ACC112 (cell line): Measurements from ENCODE around the gene CCDC78.

Source experiments
- H2AFZ ChIP-seq: fragments of 200-600 bp; sonication (generic); one replicate; pipeline ENCODE4 v1.6.0; 2017; ENCODE audit warnings: antibody characterized with exemption, low read length; ENCODE audit not compliant: unreplicated experiment
- H3K27ac ChIP-seq: fragments of 200-600 bp; sonication (generic); 2 replicates; pipeline ENCODE4 v1.5.1; 2014; ENCODE audit warnings: low read depth, mild to moderate bottlenecking, antibody characterized with exemption, low read length, moderate library complexity
- H3K27me3 ChIP-seq: fragments of 200-600 bp; sonication (generic); 2 replicates; pipeline ENCODE4 v1.6.1; 2014; ENCODE audit warnings: mild to moderate bottlenecking, antibody characterized with exemption, low read length, moderate library complexity, mixed read lengths; ENCODE audit not compliant: insufficient read depth
- H3K36me3 ChIP-seq: fragments of 200-600 bp; sonication (generic); 2 replicates; pipeline ENCODE4 v1.6.1; 2016; ENCODE audit warnings: mild to moderate bottlenecking, antibody characterized with exemption, low read length, moderate library complexity, mixed read lengths; ENCODE audit not compliant: insufficient read depth
- H3K4me1 ChIP-seq: fragments of 200-600 bp; sonication (generic); one replicate; pipeline ENCODE4 v1.6.1; 2016; ENCODE audit warnings: low read length, mixed read lengths; ENCODE audit not compliant: insufficient read depth, unreplicated experiment, control insufficient read depth
- H3K4me3 ChIP-seq: fragments of 200-600 bp; sonication (generic); 2 replicates; pipeline ENCODE4 v1.5.1; 2014; ENCODE audit warnings: mild to moderate bottlenecking, low read depth, low read length
- H3K79me2 ChIP-seq: fragments of 200-600 bp; sonication (generic); one replicate; pipeline ENCODE4 v1.6.0; 2016; ENCODE audit warnings: low read length; ENCODE audit not compliant: control insufficient read depth, unreplicated experiment, insufficient read depth

Gene CCDC78

GRCh38 chr16:726438-727290 is at the start of gene CCDC78, which contains the start of gene HAGHL:
Gene CCDC78, minus strand, starts transcription at chr16:726443. Its CDS starts 76 bp downstream, at chr16:726367.
Gene HAGHL, plus strand, starts transcription at chr16:727106. Its CDS starts 404 bp downstream, at chr16:727510.
- no peaks in the 10 kb centered on the region for H3K27me3 ChIP-seq
- no peak within 1 kb of the TSS for H3K27ac ChIP-seq
- peaks cover 5% of the 10 kb centered on the region for H3K4me1 ChIP-seq
- peak within 1 kb of the TSS; percentile 22 for H2AFZ ChIP-seq
- H3K36me3 ChIP-seq = no peaks in the 10 kb centered on the region
- peak within 1 kb of the TSS; percentile 83 for H3K4me3 ChIP-seq
- no peaks in the 10 kb centered on the region for H3K79me2 ChIP-seq

GRCh38 chr16:775236-775796 is 49.1 kb upstream of the CCDC78 start:
- Histone ChIP-seq H3K79me2 (no peaks in the 10 kb centered on the region), H3K4me1 (no peaks in the 10 kb centered on the region), H3K27me3 (no peaks in the 10 kb centered on the region), H3K27ac (no peak overlapping the region), H2AFZ (no peak overlapping the region), H3K4me3 (no peak overlapping the region), H3K36me3 (no peaks in the 10 kb centered on the region)

GRCh38 chr16:774086-775001 is 48.1 kb upstream of the CCDC78 start:
- Histone ChIP-seq H3K27ac (no peak overlapping the region), H3K4me3 (no peak overlapping the region), H3K27me3 (no peaks in the 10 kb centered on the region), H3K4me1 (no peaks in the 10 kb centered on the region), H3K36me3 (no peaks in the 10 kb centered on the region), H2AFZ (no peak overlapping the region), H3K79me2 (no peaks in the 10 kb centered on the region)

GRCh38 chr16:772959-773358 is 46.7 kb upstream of the CCDC78 start:
- Histone ChIP-seq H3K4me3 (no peak overlapping the region), H2AFZ (no peak overlapping the region), H3K27ac (no peak overlapping the region), H3K36me3 (no peaks in the 10 kb centered on the region), H3K79me2 (no peaks in the 10 kb centered on the region), H3K4me1 (no peaks in the 10 kb centered on the region), H3K27me3 (no peaks in the 10 kb centered on the region)

GRCh38 chr16:770411-770810 is 44.2 kb upstream of the CCDC78 start:
- H3K36me3 ChIP-seq = no peaks in the 10 kb centered on the region
- H3K27ac ChIP-seq = no peak overlapping the region
- H2AFZ ChIP-seq = no peak overlapping the region
- H3K4me1 ChIP-seq = no peaks in the 10 kb centered on the region
- H3K27me3 ChIP-seq = no peaks in the 10 kb centered on the region
- no peak overlapping the region for H3K4me3 ChIP-seq
- H3K79me2 ChIP-seq = no peaks in the 10 kb centered on the region

- Histone ChIP-seq H3K27me3 (no peaks in the 10 kb centered on the region), H3K4me1 (no peaks in the 10 kb centered on the region), H2AFZ (no peak overlapping the region), H3K27ac (no peak overlapping the region), H3K79me2 (no peaks in the 10 kb centered on the region), H3K36me3 (no peaks in the 10 kb centered on the region), H3K4me3 (no peak overlapping the region)
Observed at GRCh38 chr16:769934-770333, 43.7 kb upstream of the CCDC78 start.

- H3K4me1 ChIP-seq = no peaks in the 10 kb centered on the region
- no peaks in the 10 kb centered on the region for H3K79me2 ChIP-seq
- no peak overlapping the region for H3K27ac ChIP-seq
- H2AFZ ChIP-seq = no peak overlapping the region
- no peaks in the 10 kb centered on the region for H3K36me3 ChIP-seq
- no peak overlapping the region for H3K4me3 ChIP-seq
- no peaks in the 10 kb centered on the region for H3K27me3 ChIP-seq
Observed at GRCh38 chr16:769184-769784, 43.0 kb upstream of the CCDC78 start.

- Histone ChIP-seq H3K4me1 (no peaks in the 10 kb centered on the region), H3K79me2 (no peaks in the 10 kb centered on the region), H2AFZ (no peak overlapping the region), H3K4me3 (no peak overlapping the region), H3K27me3 (no peaks in the 10 kb centered on the region), H3K36me3 (no peaks in the 10 kb centered on the region), H3K27ac (no peak overlapping the region)
Observed at GRCh38 chr16:768428-768827, 42.2 kb upstream of the CCDC78 start.

GRCh38 chr16:767743-768235 is 41.5 kb upstream of the CCDC78 start:
- no peaks in the 10 kb centered on the region for H3K79me2 ChIP-seq
- no peaks in the 10 kb centered on the region for H3K27me3 ChIP-seq
- H3K4me1 ChIP-seq = no peaks in the 10 kb centered on the region
- no peak overlapping the region for H2AFZ ChIP-seq
- H3K4me3 ChIP-seq = no peak overlapping the region
- H3K27ac ChIP-seq = no peak overlapping the region
- H3K36me3 ChIP-seq = no peaks in the 10 kb centered on the region
